SK-N-SH (cell line): Measurements from ENCODE around the gene ZNF91. TPM values are rescaled to one million over a fixed set of nuclear protein-coding genes. Genes with fewer than 3 reads are reported as not detected.

ENCODE experiments used
- CTCF ChIA-PET: fragments of 300-600, 350-600 bp; formaldehyde crosslinking; extraction: SDS; loops from one replicate; lab custom pipeline; 2021; lab: Yijun Ruan, JAX
- POLR2A ChIA-PET: fragments of 350-600 bp; sonication (Branson Sonifier 250); formaldehyde crosslinking; extraction: SDS; loops from one replicate; lab custom pipeline; 2020; ENCODE audit warnings: antibody characterized with exemption, inconsistent platforms; lab: Yijun Ruan, JAX
- DNase-seq: peaks from one replicate; pipeline ENCODE4 v3.0.0; 2012
- H2AFZ ChIP-seq: fragments of 200-600 bp; sonication (generic); 2 replicates; pipeline ENCODE4 v1.8.1; 2016; ENCODE audit warnings: antibody characterized with exemption, mild to moderate bottlenecking, low read depth
- H3F3A ChIP-seq: fragments of 200-600 bp; sonication (generic); replicated peaks from 2 replicates; pipeline ENCODE3; 2016; ENCODE audit warnings: antibody characterized with exemption, mild to moderate bottlenecking; ENCODE audit not compliant: insufficient read depth
- H3K27ac ChIP-seq, 2 experiments: fragments of 200-500 bp in 1 of 2; fragments of 200-600 bp in 1 of 2; sonication (Bioruptor generic) in 1 of 2; sonication (generic), shearing (Covaris generic) in 1 of 2; 2 replicates each; pipeline versions ENCODE4 v1.5.1 to v1.6.1; 2014 to 2016; ENCODE audit warnings: low read depth in 2 of 2, inconsistent platforms in 1 of 2, low read length in 1 of 2, mild to moderate bottlenecking in 1 of 2, mixed read lengths in 1 of 2
- H3K27me3 ChIP-seq: fragments of 200-600 bp; sonication (generic), shearing (Covaris generic); 2 replicates; pipeline ENCODE4 v1.6.1; 2016; ENCODE audit warnings: mixed run types; ENCODE audit not compliant: insufficient read depth
- H3K36me3 ChIP-seq, 2 experiments: fragments of 200-500 bp in 1 of 2; fragments of 200-600 bp in 1 of 2; sonication (Bioruptor generic) in 1 of 2; sonication (generic) in 1 of 2; replicated peaks in 1 of 2; 2 replicates each; pipeline versions ENCODE3 to v1.5.1; 2014 to 2016; ENCODE audit warnings: low read length in 1 of 2, mild to moderate bottlenecking in 1 of 2; ENCODE audit not compliant: insufficient read depth in 2 of 2, control insufficient read depth in 1 of 2
- H3K4me1 ChIP-seq, 2 experiments: fragments of 200-500 bp in 1 of 2; fragments of 200-600 bp in 1 of 2; sonication (Bioruptor generic) in 1 of 2; sonication (generic), shearing (Covaris generic) in 1 of 2; 2 replicates each; pipeline versions ENCODE4 v1.5.1 to v1.6.1; 2014 to 2016; ENCODE audit warnings: low read depth in 1 of 2, low read length in 1 of 2, mixed run types in 1 of 2; ENCODE audit not compliant: insufficient read depth in 2 of 2, control insufficient read depth in 1 of 2
- H3K4me2 ChIP-seq: fragments of 200-600 bp; sonication (generic), shearing (Covaris generic); 2 replicates; pipeline ENCODE4 v1.6.1; 2017; ENCODE audit warnings: mixed run types
- H3K4me3 ChIP-seq, 2 experiments: fragments of 200-500 bp in 1 of 2; fragments of 200-600 bp in 1 of 2; sonication (Bioruptor generic) in 1 of 2; sonication (generic), shearing (Covaris generic) in 1 of 2; 2 replicates each; pipeline versions ENCODE4 v1.5.1 to v1.8.1; 2014 to 2016; ENCODE audit warnings: low read depth in 2 of 2, inconsistent platforms in 1 of 2, low read length in 1 of 2, mild to moderate bottlenecking in 1 of 2, mixed read lengths in 1 of 2, moderate library complexity in 1 of 2
- H3K79me2 ChIP-seq: fragments of 200-600 bp; sonication (generic); 2 replicates; pipeline ENCODE4 v1.8.1; 2017; ENCODE audit warnings: mild to moderate bottlenecking; ENCODE audit not compliant: insufficient read depth
- H3K9ac ChIP-seq: fragments of 200-600 bp; sonication (generic); 2 replicates; pipeline ENCODE4 v1.6.1; 2017; ENCODE audit warnings: mixed run types
- H3K9me2 ChIP-seq: fragments of 200-600 bp; sonication (generic); 2 replicates; pipeline ENCODE4 v1.6.1; 2017; ENCODE audit warnings: mixed run types
- H3K9me3 ChIP-seq: fragments of 200-600 bp; sonication (generic); 2 replicates; pipeline ENCODE4 v1.6.1; 2017; ENCODE audit warnings: mixed run types, mild to moderate bottlenecking, moderate library complexity
- H4K20me1 ChIP-seq: fragments of 200-600 bp; sonication (generic); 2 replicates; pipeline ENCODE4 v1.6.1; 2017; ENCODE audit warnings: mild to moderate bottlenecking, mixed run types; ENCODE audit not compliant: insufficient read depth
- CHD2 ChIP-seq: fragments of 150-350 bp; IDR thresholded peaks from 2 replicates; pipeline ENCODE4 v1.6.1; 2018; ENCODE audit warnings: low read length; ENCODE audit not compliant: partially characterized antibody
- CTCF ChIP-seq: fragments of 200-600 bp; sonication (generic); IDR thresholded peaks from 2 replicates; pipeline ENCODE4 v1.6.1; 2017; ENCODE audit warnings: antibody characterized with exemption, mild to moderate bottlenecking, moderate library complexity
- ELF1 ChIP-seq: IDR thresholded peaks from 2 replicates; pipeline ENCODE4 v1.4.0; 2012
- EP300 ChIP-seq, 2 experiments: IDR thresholded peaks; 2 replicates each; pipeline versions ENCODE4 v1.4.0 to v1.6.1; 2012; ENCODE audit warnings: borderline replicate concordance in 1 of 2, low read depth in 1 of 2, low read length in 1 of 2
- EZH2phosphoT487 ChIP-seq: fragments of 200-600 bp; sonication (generic); IDR thresholded peaks from 2 replicates; pipeline ENCODE4 v1.6.1; 2017; ENCODE audit warnings: low read depth, mixed run types, mild to moderate bottlenecking, antibody characterized with exemption, moderate library complexity, borderline replicate concordance
- FOXM1 ChIP-seq: IDR thresholded peaks from 2 replicates; pipeline ENCODE4 v1.4.0; 2012; ENCODE audit warnings: low read depth, mild to moderate bottlenecking
- JUND ChIP-seq: IDR thresholded peaks from 2 replicates; pipeline ENCODE4 v1.4.0; 2012
- MXI1 ChIP-seq: IDR thresholded peaks from 2 replicates; pipeline ENCODE4 v1.6.1; 2012; ENCODE audit warnings: mild to moderate bottlenecking, low read depth, low read length, improper control_type of control experiment
- NFIC ChIP-seq: IDR thresholded peaks from 2 replicates; pipeline ENCODE4 v1.4.0; 2012; ENCODE audit warnings: borderline replicate concordance
- RCOR1 ChIP-seq: fragments of 150-350 bp; IDR thresholded peaks from 2 replicates; pipeline ENCODE4 v1.6.1; 2017; ENCODE audit warnings: antibody characterized with exemption, low read length
- SMC3 ChIP-seq: IDR thresholded peaks from 2 replicates; pipeline ENCODE4 v1.6.1; 2012; ENCODE audit warnings: low read depth, low read length, improper control_type of control experiment
- USF1 ChIP-seq: IDR thresholded peaks from 2 replicates; pipeline ENCODE4 v1.4.0; 2012; ENCODE audit warnings: low read depth, borderline replicate concordance
- ZBTB33 ChIP-seq: IDR thresholded peaks from 2 replicates; pipeline ENCODE4 v1.4.0; 2012; ENCODE audit warnings: low read depth, borderline replicate concordance
- WGBS: methylation state at CpG from one replicate; pipeline ENCODE4 v1.1.6; 2017; ENCODE audit warnings: low lambda C conversion rate; 5-methylcytosine and 5-hydroxymethylcytosine counted together
- polyA plus RNA-seq, 3 experiments: library from polyadenylated mRNA; depleted of rRNA; stranded (reverse); fragments of >200 nt; gene quantifications; 2 replicates each; pipeline ENCODE4 v1.2.3, GENCODE V29; 2012

The ZNF91 gene
- polyA plus RNA-seq, 1 of the 3 experiments (the other 2 are of a cell fraction): 11.8 TPM

- Histone ChIP-seq H3K4me3 (no peak overlapping the region; a peak in 1 of 4 replicates), H3K27ac (no peak overlapping the region), H3K27me3 (no peaks in the 10 kb centered on the region), H4K20me1 (no peaks in the 10 kb centered on the region), H3K79me2 (peaks cover 100% of the 10 kb centered on the region), H3K36me3 (peaks cover 25 to 94% of the 10 kb centered on the region in 2 experiments), H3K9me2 (no peaks in the 10 kb centered on the region), H3K4me2 (no peak overlapping the region), H2AFZ (no peak overlapping the region), H3F3A (no peaks in the 10 kb centered on the region), H3K9ac (no peak overlapping the region), H3K9me3 (peaks cover 31% of the 10 kb centered on the region), H3K4me1 (no peaks in the 10 kb centered on the region)
- DNase-seq: no peak
- WGBS: 81% methylated on average over 1 of the region's 1 CpG
- ChIA-PET CTCF (no interaction called here), POLR2A (no interaction called here)
- TF ChIP-seq EP300 (IDR thresholded peaks at IDR 0.05; ENCODE audit: borderline replicate concordance in 1 of 2, low read depth in 1 of 2, low read length in 1 of 2) (no peak), NFIC (no peak), USF1 (no peak), FOXM1 (no peak), MXI1 (no peak), CTCF (no peak), RCOR1 (no peak), JUND (no peak), ZBTB33 (no peak), EZH2phosphoT487 (no peak)
Measured at GRCh38 chr19:23378948-23379347, 16.3 kb downstream of the ZNF91 start.

GRCh38 chr19:23377276-23377675 lies 18.0 kb downstream of the ZNF91 start:
- Histone ChIP-seq H4K20me1 (no peaks in the 10 kb centered on the region), H3K27me3 (no peaks in the 10 kb centered on the region), H3K9me3 (peaks cover 21% of the 10 kb centered on the region), H3K27ac (no peak overlapping the region), H2AFZ (no peak overlapping the region), H3K4me3 (no peak overlapping the region), H3F3A (no peaks in the 10 kb centered on the region), H3K9me2 (no peaks in the 10 kb centered on the region), H3K4me2 (no peak overlapping the region), H3K4me1 (no peaks in the 10 kb centered on the region), H3K9ac (no peak overlapping the region), H3K36me3 (peaks cover 38 to 93% of the 10 kb centered on the region in 2 experiments), H3K79me2 (peaks cover 88% of the 10 kb centered on the region)
- ChIA-PET POLR2A (no interaction called here), CTCF (interaction anchor here (1.4 kb wide), 1 partner anchor 12 kb away, joined by 3 read pairs; no protein-coding TSS in a partner anchor)
- no peak for DNase-seq
- TF ChIP-seq CHD2 (no peak), ELF1 (no peak), SMC3 (no peak)
